ENCODE data around the gene CAPN3. TPM values are rescaled to one million over a fixed set of nuclear protein-coding genes. Genes with fewer than 3 reads are reported as not detected.

The CAPN3 gene
- total RNA-seq, 1 donor = 1.1 TPM

DNA sequence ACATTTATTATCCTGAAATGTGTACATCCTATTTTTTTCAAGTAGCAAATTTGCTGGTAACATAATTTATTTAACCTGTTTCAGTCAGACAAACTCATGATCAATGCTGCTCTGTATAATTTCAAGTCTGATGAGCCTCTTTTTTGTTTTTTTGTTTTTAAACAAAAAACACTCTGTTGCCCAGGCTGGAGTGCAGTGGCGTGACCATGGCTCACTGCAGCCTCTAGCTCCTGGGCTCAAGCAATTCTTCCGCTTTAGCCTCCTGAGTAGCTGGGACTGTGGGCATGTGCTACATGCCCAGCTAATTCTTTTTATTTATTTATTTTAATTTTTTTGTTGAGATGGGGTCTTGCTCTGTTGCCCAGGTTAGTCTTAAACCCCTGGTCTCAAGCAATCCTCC, 40.1 kb upstream of the CAPN3 start:
- H3K79me2 ChIP-seq (ENCODE audit: insufficient read depth, low read length) = no peaks in the 10 kb centered on the region
- no peaks in the 10 kb centered on the region for H3K9me3 ChIP-seq (ENCODE audit: low read depth, low read length)
- H3K4me2 ChIP-seq (ENCODE audit: insufficient read depth, low read length) = no peak overlapping the region
- H4K20me1 ChIP-seq (ENCODE audit: insufficient read depth, low read length) = no peaks in the 10 kb centered on the region
- no peak overlapping the region for H3K4me3 ChIP-seq (ENCODE audit: insufficient read depth, low read length)
- H3K36me3 ChIP-seq (ENCODE audit: insufficient read depth, low read length) = peaks cover 9% of the 10 kb centered on the region
- no peak overlapping the region for H2AFZ ChIP-seq (ENCODE audit: low read length)
- H3K27me3 ChIP-seq (ENCODE audit: insufficient read depth, low read length) = no peaks in the 10 kb centered on the region
- TF ChIP-seq, protein P1, sequence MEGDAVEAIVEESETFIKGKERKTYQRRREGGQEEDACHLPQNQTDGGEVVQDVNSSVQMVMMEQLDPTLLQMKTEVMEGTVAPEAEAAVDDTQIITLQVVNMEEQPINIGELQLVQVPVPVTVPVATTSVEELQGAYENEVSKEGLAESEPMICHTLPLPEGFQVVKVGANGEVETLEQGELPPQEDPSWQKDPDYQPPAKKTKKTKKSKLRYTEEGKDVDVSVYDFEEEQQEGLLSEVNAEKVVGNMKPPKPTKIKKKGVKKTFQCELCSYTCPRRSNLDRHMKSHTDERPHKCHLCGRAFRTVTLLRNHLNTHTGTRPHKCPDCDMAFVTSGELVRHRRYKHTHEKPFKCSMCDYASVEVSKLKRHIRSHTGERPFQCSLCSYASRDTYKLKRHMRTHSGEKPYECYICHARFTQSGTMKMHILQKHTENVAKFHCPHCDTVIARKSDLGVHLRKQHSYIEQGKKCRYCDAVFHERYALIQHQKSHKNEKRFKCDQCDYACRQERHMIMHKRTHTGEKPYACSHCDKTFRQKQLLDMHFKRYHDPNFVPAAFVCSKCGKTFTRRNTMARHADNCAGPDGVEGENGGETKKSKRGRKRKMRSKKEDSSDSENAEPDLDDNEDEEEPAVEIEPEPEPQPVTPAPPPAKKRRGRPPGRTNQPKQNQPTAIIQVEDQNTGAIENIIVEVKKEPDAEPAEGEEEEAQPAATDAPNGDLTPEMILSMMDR (IDR thresholded peaks at IDR 0.05; ENCODE audit: extremely low read depth, low read depth, low read length) = no peak
- peaks cover 4% of the 10 kb centered on the region for H3K4me1 ChIP-seq (ENCODE audit: insufficient read depth, low read length)
- H3K27ac ChIP-seq (ENCODE audit: low read depth, low read length) = no peak overlapping the region
- DNase-seq (ENCODE audit: insufficient read length, low spot score, missing footprints) = no peak

DNA sequence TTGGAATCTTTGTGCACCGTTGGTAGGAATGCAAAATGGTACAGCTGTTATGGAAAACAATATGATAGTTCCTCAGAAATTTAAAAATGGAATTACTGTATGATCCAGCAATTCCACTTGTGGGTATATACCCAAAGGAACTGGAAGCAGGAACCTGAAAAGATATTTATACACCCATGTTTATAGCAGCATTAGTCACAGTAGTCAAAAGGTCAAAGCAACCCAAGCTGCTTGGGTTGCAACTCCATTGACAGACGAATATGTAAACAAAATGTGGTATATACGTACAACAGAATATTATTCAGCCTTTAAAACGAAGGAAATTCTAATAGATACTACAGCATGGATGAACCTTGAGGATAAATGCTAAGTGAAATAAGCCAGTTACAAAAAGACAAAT, 35.0 kb upstream of the CAPN3 start:
- H2AFZ ChIP-seq (ENCODE audit: low read length) = no peak overlapping the region
- no peaks in the 10 kb centered on the region for H3K9me3 ChIP-seq (ENCODE audit: low read depth, low read length)
- no peak overlapping the region for H3K4me3 ChIP-seq (ENCODE audit: insufficient read depth, low read length)
- H3K27ac ChIP-seq (ENCODE audit: low read depth, low read length) = no peak overlapping the region
- no peak overlapping the region for H3K4me2 ChIP-seq (ENCODE audit: insufficient read depth, low read length)
- H3K36me3 ChIP-seq (ENCODE audit: insufficient read depth, low read length) = peaks cover 20% of the 10 kb centered on the region
- H3K27me3 ChIP-seq (ENCODE audit: insufficient read depth, low read length) = no peaks in the 10 kb centered on the region
- TF ChIP-seq, protein P1 (IDR thresholded peaks at IDR 0.05; ENCODE audit: extremely low read depth, low read depth, low read length) = no peak
- DNase-seq (ENCODE audit: insufficient read length, low spot score, missing footprints) = no peak
- H4K20me1 ChIP-seq (ENCODE audit: insufficient read depth, low read length) = no peaks in the 10 kb centered on the region
- no peaks in the 10 kb centered on the region for H3K79me2 ChIP-seq (ENCODE audit: insufficient read depth, low read length)
- peaks cover 4% of the 10 kb centered on the region for H3K4me1 ChIP-seq (ENCODE audit: insufficient read depth, low read length)

DNA sequence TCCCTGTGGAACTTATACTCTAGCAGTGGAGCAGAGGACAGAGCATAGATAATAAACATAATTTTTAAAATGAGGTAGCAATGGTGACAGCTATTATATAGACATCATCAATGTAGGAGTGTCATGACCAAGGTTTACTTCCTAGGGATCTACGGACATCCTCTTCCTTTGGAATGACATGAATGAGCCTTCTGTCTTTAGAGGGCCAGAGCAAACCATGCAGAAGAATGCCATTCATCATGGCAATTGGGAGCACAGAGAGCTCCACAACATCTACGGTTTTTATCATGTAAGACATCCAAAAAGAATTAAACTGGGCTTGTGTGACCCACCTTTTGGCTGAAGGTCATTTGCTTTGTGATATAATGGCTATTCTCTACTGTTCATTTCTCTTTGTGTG, 30.1 kb upstream of the CAPN3 start:
- H4K20me1 ChIP-seq (ENCODE audit: insufficient read depth, low read length) = no peaks in the 10 kb centered on the region
- TF ChIP-seq, protein P1 (IDR thresholded peaks at IDR 0.05; ENCODE audit: extremely low read depth, low read depth, low read length) = no peak
- H3K27me3 ChIP-seq (ENCODE audit: insufficient read depth, low read length) = no peaks in the 10 kb centered on the region
- no peaks in the 10 kb centered on the region for H3K4me1 ChIP-seq (ENCODE audit: insufficient read depth, low read length)
- DNase-seq (ENCODE audit: insufficient read length, low spot score, missing footprints) = no peak
- no peak overlapping the region for H3K27ac ChIP-seq (ENCODE audit: low read depth, low read length)
- H3K4me2 ChIP-seq (ENCODE audit: insufficient read depth, low read length) = no peak overlapping the region
- no peaks in the 10 kb centered on the region for H3K9me3 ChIP-seq (ENCODE audit: low read depth, low read length)
- H3K79me2 ChIP-seq (ENCODE audit: insufficient read depth, low read length) = no peaks in the 10 kb centered on the region
- H3K36me3 ChIP-seq (ENCODE audit: insufficient read depth, low read length) = peaks cover 11% of the 10 kb centered on the region
- H2AFZ ChIP-seq (ENCODE audit: low read length) = no peak overlapping the region
- H3K4me3 ChIP-seq (ENCODE audit: insufficient read depth, low read length) = no peak overlapping the region

DNA sequence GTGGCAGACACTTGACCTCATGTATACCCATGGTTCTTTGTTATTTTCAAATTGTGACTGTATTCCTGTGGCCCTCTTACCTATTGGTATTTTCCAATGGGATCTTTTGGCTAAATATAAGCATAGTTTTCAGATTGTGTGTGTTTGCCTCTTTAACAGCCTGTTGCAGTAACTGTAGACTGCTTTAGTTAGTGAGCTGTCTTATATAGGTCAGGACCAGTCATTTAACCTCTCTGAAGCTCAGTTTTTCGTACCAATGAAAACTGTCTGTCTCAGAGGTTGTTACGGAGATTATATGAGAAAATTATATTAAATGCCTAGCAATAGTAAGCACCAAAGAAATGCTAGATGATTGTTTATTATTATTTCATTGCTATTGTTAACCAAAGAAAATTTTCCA, 29.3 kb upstream of the CAPN3 start:
- TF ChIP-seq, protein P1 (IDR thresholded peaks at IDR 0.05; ENCODE audit: extremely low read depth, low read depth, low read length) = no peak
- no peak for DNase-seq (ENCODE audit: insufficient read length, low spot score, missing footprints)
- Histone ChIP-seq H3K4me3 (ENCODE audit: insufficient read depth, low read length) (no peak overlapping the region), H3K27me3 (ENCODE audit: insufficient read depth, low read length) (no peaks in the 10 kb centered on the region), H4K20me1 (ENCODE audit: insufficient read depth, low read length) (no peaks in the 10 kb centered on the region), H3K4me2 (ENCODE audit: insufficient read depth, low read length) (no peak overlapping the region), H3K79me2 (ENCODE audit: insufficient read depth, low read length) (no peaks in the 10 kb centered on the region), H3K36me3 (ENCODE audit: insufficient read depth, low read length) (peaks cover 11% of the 10 kb centered on the region), H3K9me3 (ENCODE audit: low read depth, low read length) (peaks cover 3% of the 10 kb centered on the region), H3K27ac (ENCODE audit: low read depth, low read length) (no peak overlapping the region), H3K4me1 (ENCODE audit: insufficient read depth, low read length) (no peaks in the 10 kb centered on the region), H2AFZ (ENCODE audit: low read length) (no peak overlapping the region)
